ENCODE measurements around the gene PRR19. TPM values are rescaled to one million over a fixed set of nuclear protein-coding genes. Genes with fewer than 3 reads are reported as not detected.

PRR19 gene
- total and polyA plus RNA-seq, 10 of the 15 experiments (the other 5 are each of a cell fraction or from before 2014, with no cell fraction given), result 0.09 to 1.7 (median 0.73) TPM; not detected in 1

GRCh38 chr19:42269478-42270345 lies 32.2 kb upstream of the PRR19 start:
- H3K36me3 ChIP-seq (ENCODE audit: control insufficient read depth in 2 of 2, insufficient read depth in 2 of 2, low read length in 1 of 2), result peaks cover 0 to 19% of the 10 kb centered on the region in 2 experiments; a peak in 3 of 4 replicates
- ChIA-PET POLR2A (interaction anchor here (0.7 to 3.2 kb wide), 10 partner anchors 10 to 140 kb away, joined by 4 to 24 read pairs (median 4); partner anchors contain the start of genes GSK3A and ZNF526), CTCF (interaction anchor here (1.0 to 3.2 kb wide), 6 partner anchors 10 to 137 kb away, joined by 3 to 39 read pairs (median 8); partner anchors contain the start of genes GSK3A and POU2F2), RAD21 (ENCODE audit: unreplicated experiment) (interaction anchor here (0.5 to 3.1 kb wide), 9 partner anchors 10 to 394 kb away, joined by 3 to 23 read pairs (median 5); partner anchors contain the start of gene GSK3A), SMC1A (ENCODE audit: uncharacterized antibody, unreplicated experiment) (interaction anchor here (1.0 to 3.2 kb wide), 7 partner anchors 9 to 156 kb away, joined by 3 to 24 read pairs (median 5); partner anchors contain the start of gene ERF)
- peak overlapping the region; percentile 94 for H3K27ac ChIP-seq (ENCODE audit: control insufficient read depth, insufficient read depth)
- peak overlapping the region; percentile 91 for H3K4me3 ChIP-seq
- TSS peak; percentile 99 for BruUV-seq (replicated peaks)
- H3K9me3 ChIP-seq (replicated peaks; ENCODE audit: control insufficient read depth, insufficient read depth, low read length), result no peaks in the 10 kb centered on the region
- FAIRE-seq (peak; percentile 35), ATAC-seq (no peak), DNase-seq (ENCODE audit: low read depth, low spot score) (no peak)
- no peaks in the 10 kb centered on the region; the same call in 1 of the 2 replicates for H4K20me1 ChIP-seq (ENCODE audit: control insufficient read depth, insufficient read depth)
- TF ChIP-seq NBN (IDR thresholded peaks at IDR 0.05) (peak; percentile 43), YBX1 (IDR thresholded peaks at IDR 0.05) (peak; percentile 51; the same call in 1 of the 2 replicates), EP300 (IDR thresholded peaks at IDR 0.05; ENCODE audit: borderline replicate concordance in 1 of 2, control insufficient read depth in 1 of 2, low read depth in 2 of 2, low read length in 2 of 2) (no peak), PKNOX1 (IDR thresholded peaks at IDR 0.05) (peak; percentile 48), NFIC (IDR thresholded peaks at IDR 0.05; ENCODE audit: low read depth, low read length) (no peak), HCFC1 (IDR thresholded peaks at IDR 0.05; ENCODE audit: low read length) (no peak), HDGF (IDR thresholded peaks at IDR 0.05) (peak; percentile 94), RCOR1 (conservative IDR thresholded peaks at IDR 0.05; ENCODE audit: low read depth, low read length) (0 out of 2 replicates have a peak, but pooled peaks have one; percentile 22), SMAD1 (IDR thresholded peaks at IDR 0.05; ENCODE audit: low read depth, partially characterized antibody) (peak; percentile 64), PBX3 (IDR thresholded peaks at IDR 0.05; ENCODE audit: insufficient replicate concordance, low read depth, low read length) (peak; percentile 57), SMARCA5 (IDR thresholded peaks at IDR 0.05) (0 out of 2 replicates have a peak, but pooled peaks have one; percentile 5), MLLT1 (IDR thresholded peaks at IDR 0.05) (peak; percentile 68; the same call in 1 of the 2 replicates), BACH1 (IDR thresholded peaks at IDR 0.05; ENCODE audit: borderline replicate concordance) (0 out of 2 replicates have a peak, but pooled peaks have one; percentile 3)
- 0% methylated on average over 9 of the region's 10 CpGs for WGBS (ENCODE audit: insufficient coverage, insufficient replicate concordance, low lambda C conversion rate, missing lambda C conversion rate)
- H3K4me2 ChIP-seq (ENCODE audit: control insufficient read depth, insufficient read depth), result peak overlapping the region; percentile 99
- peak overlapping the region; percentile 98 for H3K9ac ChIP-seq (ENCODE audit: control insufficient read depth, insufficient read depth, low read length)
- peaks cover 27% of the 10 kb centered on the region for H3K79me2 ChIP-seq (ENCODE audit: control insufficient read depth, insufficient read depth, low read length)
- peaks cover 19% of the 10 kb centered on the region for H3K4me1 ChIP-seq (ENCODE audit: control insufficient read depth, insufficient read depth, low read length)
- in situ Hi-C loops (cut with MboI), result no loop called here
- H3K27me3 ChIP-seq (replicated peaks in 1 of 2; ENCODE audit: control insufficient read depth in 2 of 2, insufficient read depth in 2 of 2, low read length in 1 of 2), result no peaks in the 10 kb centered on the region
- intact Hi-C loops (cut with micrococcal nuclease; ENCODE audit: unreplicated experiment), result loop anchor here (2.0 kb wide), 1 partner anchor 13 kb away; no protein-coding TSS in a partner anchor
- H2AFZ ChIP-seq (ENCODE audit: control insufficient read depth, low read depth, low read length), result 0 out of 2 replicates have a peak overlapping the region, but pooled peaks have one; percentile 50

All from GM12878 (cell line).